Measurements from ENCODE around the gene NHS. TPM values are rescaled to one million over a fixed set of nuclear protein-coding genes. Genes with fewer than 3 reads are reported as not detected.

The NHS gene
- total RNA-seq, 4 donors from 2014 or later = 2.4 to 5.4 (median 4.0) TPM

DNA sequence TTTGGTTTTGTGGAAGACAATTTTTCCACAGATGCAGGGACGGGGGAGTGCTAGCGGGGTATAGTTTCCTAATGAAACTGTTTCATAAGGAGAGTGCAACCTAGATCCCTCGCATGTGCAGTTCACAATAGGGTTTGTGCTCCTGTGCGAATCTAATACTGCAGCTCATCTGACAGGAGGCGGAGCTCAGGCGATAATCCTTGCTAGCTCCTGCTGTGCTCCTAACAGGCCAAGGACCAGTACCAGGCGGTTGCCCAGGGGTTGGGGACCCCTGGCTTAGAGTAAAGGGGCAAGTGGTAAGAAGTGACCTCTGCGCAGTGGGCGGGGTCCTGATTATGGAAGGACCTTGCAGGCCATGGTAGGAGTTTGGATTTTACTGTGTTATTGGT, 366.1 kb downstream of the NHS start:
- intact Hi-C loops (cut with DNase I; ENCODE audit: low total_unique reads) = no loop called here
- WGBS, 2 donors = 67 to 78% methylated on average over 5 to 9 of the region's 9 CpGs
- DNase-seq (ENCODE audit: low spot score in 2 of 2) = no peak
- no peak overlapping the region for H3K4me3 ChIP-seq (ENCODE audit: low read depth, poor library complexity, severe bottlenecking)
- TF ChIP-seq, protein P1, sequence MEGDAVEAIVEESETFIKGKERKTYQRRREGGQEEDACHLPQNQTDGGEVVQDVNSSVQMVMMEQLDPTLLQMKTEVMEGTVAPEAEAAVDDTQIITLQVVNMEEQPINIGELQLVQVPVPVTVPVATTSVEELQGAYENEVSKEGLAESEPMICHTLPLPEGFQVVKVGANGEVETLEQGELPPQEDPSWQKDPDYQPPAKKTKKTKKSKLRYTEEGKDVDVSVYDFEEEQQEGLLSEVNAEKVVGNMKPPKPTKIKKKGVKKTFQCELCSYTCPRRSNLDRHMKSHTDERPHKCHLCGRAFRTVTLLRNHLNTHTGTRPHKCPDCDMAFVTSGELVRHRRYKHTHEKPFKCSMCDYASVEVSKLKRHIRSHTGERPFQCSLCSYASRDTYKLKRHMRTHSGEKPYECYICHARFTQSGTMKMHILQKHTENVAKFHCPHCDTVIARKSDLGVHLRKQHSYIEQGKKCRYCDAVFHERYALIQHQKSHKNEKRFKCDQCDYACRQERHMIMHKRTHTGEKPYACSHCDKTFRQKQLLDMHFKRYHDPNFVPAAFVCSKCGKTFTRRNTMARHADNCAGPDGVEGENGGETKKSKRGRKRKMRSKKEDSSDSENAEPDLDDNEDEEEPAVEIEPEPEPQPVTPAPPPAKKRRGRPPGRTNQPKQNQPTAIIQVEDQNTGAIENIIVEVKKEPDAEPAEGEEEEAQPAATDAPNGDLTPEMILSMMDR (IDR thresholded peaks at IDR 0.05) = no peak
- no peak for TF ChIP-seq POLR2A (IDR thresholded peaks at IDR 0.05)

DNA sequence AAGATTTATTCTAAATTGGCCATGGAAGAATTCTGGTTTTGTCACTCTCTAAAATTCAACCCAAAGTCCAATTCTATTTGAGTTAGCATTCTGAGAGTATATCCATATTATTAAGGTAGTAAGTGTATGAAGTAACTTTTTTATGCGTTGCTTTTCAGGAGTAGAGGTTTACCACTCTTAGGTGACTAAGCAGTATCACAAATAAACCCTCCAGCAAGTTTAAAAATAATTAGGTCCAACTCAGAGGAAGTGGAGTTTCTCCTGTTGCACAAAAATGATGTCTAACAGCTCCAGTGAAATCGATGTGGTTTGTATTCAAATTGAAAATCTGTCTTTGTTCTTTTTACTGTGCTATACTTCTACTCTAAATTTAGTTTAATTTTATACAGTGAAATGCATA, 368.9 kb downstream of the NHS start:
- TF ChIP-seq, protein P1 (IDR thresholded peaks at IDR 0.05) = no peak
- no peak for TF ChIP-seq POLR2A (IDR thresholded peaks at IDR 0.05)
- no peak for DNase-seq (ENCODE audit: low spot score in 2 of 2)
- 25 to 38% methylated on average over 2 of the region's 2 CpGs for WGBS, 2 donors
- intact Hi-C loops (cut with DNase I; ENCODE audit: low total_unique reads) = no loop called here
- H3K4me3 ChIP-seq (ENCODE audit: low read depth, poor library complexity, severe bottlenecking) = no peak overlapping the region

DNA sequence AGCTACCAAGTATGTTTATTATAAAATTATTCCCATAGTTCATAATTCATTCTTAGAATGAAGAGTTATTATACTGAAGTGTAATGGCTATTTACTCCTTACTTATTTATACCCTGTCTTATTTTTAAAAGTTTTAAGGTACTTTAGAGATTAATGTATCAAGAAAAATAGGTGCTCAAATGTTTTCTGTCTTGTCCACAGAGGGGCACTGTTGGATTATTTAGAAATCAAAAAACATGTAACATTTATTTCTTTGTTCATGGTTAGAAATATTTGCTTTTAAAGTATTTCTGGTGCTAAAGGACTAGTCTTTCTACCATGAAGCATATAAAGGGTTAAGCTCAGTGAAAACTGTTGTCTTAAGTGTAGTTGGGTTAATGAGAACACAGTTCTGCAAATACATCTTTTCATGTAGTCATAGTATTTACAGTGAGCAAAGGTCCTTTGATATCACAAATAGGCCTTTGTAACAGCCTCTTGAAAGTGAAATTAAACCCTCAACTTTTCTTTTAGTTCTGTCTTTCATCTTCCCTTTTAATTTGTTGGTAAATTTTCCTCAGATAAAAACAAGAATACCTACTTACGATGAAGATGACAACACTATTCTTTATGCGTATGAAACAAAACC, 370.0 kb downstream of the NHS start:
- H3K4me3 ChIP-seq (ENCODE audit: low read depth, poor library complexity, severe bottlenecking) = no peak overlapping the region
- intact Hi-C loops (cut with DNase I; ENCODE audit: low total_unique reads) = no loop called here
- 83 to 84% methylated on average over 2 of the region's 2 CpGs for WGBS, 2 donors
- DNase-seq (ENCODE audit: low spot score in 2 of 2) = no peak
- TF ChIP-seq POLR2A (IDR thresholded peaks at IDR 0.05) = no peak
- TF ChIP-seq, protein P1 (IDR thresholded peaks at IDR 0.05) = no peak

DNA sequence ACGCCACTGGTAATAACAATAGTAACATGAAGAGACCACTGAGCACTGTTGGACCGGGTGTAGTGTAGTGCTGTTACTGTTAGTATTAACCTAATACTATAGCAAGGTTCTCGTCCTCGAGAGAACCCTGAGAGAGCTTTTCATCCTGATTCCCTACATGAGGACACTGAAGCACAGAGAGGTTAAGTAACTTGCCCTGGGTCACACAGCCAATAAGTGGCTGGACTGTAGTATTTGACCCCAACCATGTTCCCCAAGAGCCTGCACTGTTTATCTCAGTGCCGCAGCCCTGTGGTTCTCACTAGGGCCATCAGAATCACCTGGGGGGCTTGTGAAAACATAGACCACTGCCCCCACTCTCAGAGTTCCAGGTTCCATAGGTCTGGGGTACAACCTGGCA, 372.7 kb downstream of the NHS start:
- intact Hi-C loops (cut with DNase I; ENCODE audit: low total_unique reads) = no loop called here
- H3K4me3 ChIP-seq (ENCODE audit: low read depth, poor library complexity, severe bottlenecking) = no peak overlapping the region
- DNase-seq (ENCODE audit: low spot score in 2 of 2) = no peak
- WGBS, 2 donors = 95 to 97% methylated on average over 4 to 5 of the region's 5 CpGs
- TF ChIP-seq, protein P1 (IDR thresholded peaks at IDR 0.05) = no peak
- TF ChIP-seq POLR2A (IDR thresholded peaks at IDR 0.05) = no peak

DNA sequence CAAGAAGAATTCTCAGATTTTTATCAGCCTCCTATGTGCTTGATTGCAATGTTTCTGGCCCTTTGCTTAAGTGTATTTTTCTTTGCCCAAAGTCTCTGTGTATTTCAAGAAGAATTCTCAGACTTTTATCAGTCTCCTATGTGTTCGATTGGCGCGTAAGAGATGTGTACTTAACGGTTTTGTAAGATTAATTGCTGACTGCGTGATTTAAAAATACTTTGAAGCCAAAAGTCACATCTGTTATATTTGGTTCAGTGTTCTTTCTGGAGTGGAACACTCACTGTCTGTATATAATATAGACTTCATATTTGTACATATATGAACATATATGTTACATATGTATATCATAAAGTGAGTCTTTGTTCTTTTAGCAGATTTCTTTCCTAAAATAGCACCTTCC, 373.7 kb downstream of the NHS start:
- H3K4me3 ChIP-seq (ENCODE audit: low read depth, poor library complexity, severe bottlenecking) = no peak overlapping the region
- 83 to 93% methylated on average over 5 of the region's 5 CpGs for WGBS, 2 donors
- intact Hi-C loops (cut with DNase I; ENCODE audit: low total_unique reads) = no loop called here
- TF ChIP-seq POLR2A (IDR thresholded peaks at IDR 0.05) = no peak
- TF ChIP-seq, protein P1 (IDR thresholded peaks at IDR 0.05) = no peak
- DNase-seq (ENCODE audit: low spot score in 2 of 2) = no peak

DNA sequence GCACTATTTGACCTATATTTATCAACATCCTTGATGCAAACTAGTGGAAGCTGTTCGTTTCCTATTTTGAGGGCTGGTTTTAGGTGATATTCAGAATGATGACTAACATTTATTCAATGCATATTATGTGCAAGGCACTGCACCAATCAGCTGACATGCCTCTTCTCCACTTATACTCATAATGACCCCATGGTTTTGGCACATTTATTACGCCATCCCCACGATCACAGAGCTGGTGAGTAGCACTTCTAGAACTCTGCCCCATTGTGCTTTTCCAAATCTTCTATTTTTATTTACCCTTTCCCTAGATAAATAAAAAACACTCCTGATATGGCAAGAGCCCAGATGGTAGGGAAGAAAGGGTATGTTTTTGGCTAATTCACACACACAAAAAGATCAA, 375.4 kb downstream of the NHS start:
- H3K4me3 ChIP-seq (ENCODE audit: low read depth, poor library complexity, severe bottlenecking) = no peak overlapping the region
- DNase-seq (ENCODE audit: low spot score in 2 of 2) = no peak
- intact Hi-C loops (cut with DNase I; ENCODE audit: low total_unique reads) = no loop called here
- TF ChIP-seq, protein P1 (IDR thresholded peaks at IDR 0.05) = no peak
- TF ChIP-seq POLR2A (IDR thresholded peaks at IDR 0.05) = no peak
- WGBS, 2 donors = 75 to 91% methylated on average over 3 of the region's 3 CpGs
